H1 (cell line): Measurements from ENCODE around the gene FDPS. TPM values are rescaled to one million over a fixed set of nuclear protein-coding genes. Genes with fewer than 3 reads are reported as not detected.

Experiments used
- BRCA1 ChIP-seq: IDR thresholded peaks from 2 replicates; pipeline ENCODE4 v1.6.1; 2012; ENCODE audit warnings: low read depth, low read length, improper control_type of control experiment
- CHD1 ChIP-seq: IDR thresholded peaks from 2 replicates; pipeline ENCODE4 v1.6.1; 2012; ENCODE audit warnings: low read depth, low read length, improper control_type of control experiment
- EGR1 ChIP-seq: IDR thresholded peaks from 2 replicates; pipeline ENCODE4 v1.6.1; 2011; ENCODE audit warnings: low read depth, low read length, borderline replicate concordance
- GABPA ChIP-seq: IDR thresholded peaks from 2 replicates; pipeline ENCODE4 v1.6.1; 2011; ENCODE audit warnings: mild to moderate bottlenecking, low read length, moderate library complexity, borderline replicate concordance; ENCODE audit not compliant: insufficient read depth
- HDAC2 ChIP-seq, 2 experiments: fragments of 300-600 bp in 1 of 2; sonication (generic) in 1 of 2; IDR thresholded peaks; 2 replicates each; pipeline ENCODE4 v1.6.1; 2011 to 2012; ENCODE audit warnings: low read depth in 2 of 2, low read length in 2 of 2, mild to moderate bottlenecking in 2 of 2, moderate library complexity in 2 of 2, borderline replicate concordance in 1 of 2, inconsistent platforms in 1 of 2
- KDM4A ChIP-seq: IDR thresholded peaks from one replicate; pipeline ENCODE4 v1.7.1; 2012; ENCODE audit warnings: low read depth, mild to moderate bottlenecking, moderate library complexity, low read length, inconsistent platforms; ENCODE audit not compliant: severe bottlenecking
- MAFK ChIP-seq: IDR thresholded peaks from 2 replicates; pipeline ENCODE4 v1.6.1; 2012; ENCODE audit warnings: low read depth, mild to moderate bottlenecking, improper control_type of control experiment, low read length
- SIX5 ChIP-seq: IDR thresholded peaks from 2 replicates; pipeline ENCODE4 v1.6.1; 2011; ENCODE audit warnings: mild to moderate bottlenecking, low read depth, low read length
- SRF ChIP-seq: IDR thresholded peaks from 2 replicates; pipeline ENCODE4 v1.6.1; 2011; ENCODE audit warnings: mild to moderate bottlenecking, low read depth, low read length, moderate library complexity
- TAF1 ChIP-seq: IDR thresholded peaks from 2 replicates; pipeline ENCODE4 v1.6.1; 2011; ENCODE audit warnings: mild to moderate bottlenecking, low read depth, low read length
- TCF12 ChIP-seq: IDR thresholded peaks from 2 replicates; pipeline ENCODE4 v1.6.1; 2011; ENCODE audit warnings: low read depth, mild to moderate bottlenecking, low read length
- polyA plus RNA-seq, 7 experiments: library from polyadenylated mRNA; depleted of rRNA in 3 of 7; stranded (reverse) in 5 of 7; unstranded in 2 of 7; fragments of >200 nt in 5 of 7; fragments of 200-250 nt in 2 of 7; gene quantifications; 1 replicate in 5 of 7; 2 replicates in 1 of 7; 4 replicates in 1 of 7; pipeline versions ENCODE4 v1.2.1 to v1.2.3, GENCODE V29; 2011 to 2013; ENCODE audit warnings: missing spikeins in 2 of 7, mixed read lengths in 2 of 7
- total RNA-seq: library from RNA; stranded (reverse); fragmentation: NEBNext Ultra II Directional; extraction: Animal tissue kit (Norgen Biotek cat#: 25700); gene quantifications from 2 replicates; pipeline ENCODE4 v1.2.1, GENCODE V29; 2021
- TF ChIP-seq, protein P1 (sequence below): fragments of 300-600 bp; sonication (generic); IDR thresholded peaks from 2 replicates; pipeline ENCODE4 v1.7.1; 2012; ENCODE audit warnings: low read length, moderate library complexity, mild to moderate bottlenecking, inconsistent platforms; ENCODE audit not compliant: insufficient replicate concordance

FDPS gene
- total and polyA plus RNA-seq, 2 of the 8 experiments (the other 6 are each of a cell fraction or from before 2014, with no cell fraction given), result 267 to 368 TPM

DNA sequence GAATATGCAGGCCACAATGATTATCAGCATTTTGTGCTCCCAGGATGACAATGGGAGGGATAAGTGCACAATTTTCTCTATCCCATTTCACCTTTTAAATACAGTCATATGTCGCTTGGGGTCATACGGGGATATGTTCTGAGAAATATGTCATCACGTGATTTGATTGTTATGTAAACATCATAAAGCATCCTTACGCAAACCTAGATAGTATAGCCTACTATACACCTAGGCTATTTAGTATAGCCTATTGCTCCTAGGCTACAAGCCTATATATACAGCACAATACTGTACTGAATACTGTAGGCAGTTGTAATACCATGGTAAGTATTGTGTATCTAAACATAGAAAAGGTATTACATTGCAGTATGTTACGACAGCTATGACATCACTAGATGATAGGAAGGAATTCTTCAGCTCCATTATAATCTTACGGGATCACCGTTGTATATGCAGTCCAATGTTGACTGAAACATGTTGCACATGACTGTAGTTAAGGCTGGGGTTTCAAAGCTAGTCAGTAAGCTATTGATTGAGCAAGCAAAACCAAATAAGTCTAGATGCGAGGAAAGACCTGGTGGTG lies 30.9 kb downstream of the FDPS start (continued):
- TF ChIP-seq, protein P1, sequence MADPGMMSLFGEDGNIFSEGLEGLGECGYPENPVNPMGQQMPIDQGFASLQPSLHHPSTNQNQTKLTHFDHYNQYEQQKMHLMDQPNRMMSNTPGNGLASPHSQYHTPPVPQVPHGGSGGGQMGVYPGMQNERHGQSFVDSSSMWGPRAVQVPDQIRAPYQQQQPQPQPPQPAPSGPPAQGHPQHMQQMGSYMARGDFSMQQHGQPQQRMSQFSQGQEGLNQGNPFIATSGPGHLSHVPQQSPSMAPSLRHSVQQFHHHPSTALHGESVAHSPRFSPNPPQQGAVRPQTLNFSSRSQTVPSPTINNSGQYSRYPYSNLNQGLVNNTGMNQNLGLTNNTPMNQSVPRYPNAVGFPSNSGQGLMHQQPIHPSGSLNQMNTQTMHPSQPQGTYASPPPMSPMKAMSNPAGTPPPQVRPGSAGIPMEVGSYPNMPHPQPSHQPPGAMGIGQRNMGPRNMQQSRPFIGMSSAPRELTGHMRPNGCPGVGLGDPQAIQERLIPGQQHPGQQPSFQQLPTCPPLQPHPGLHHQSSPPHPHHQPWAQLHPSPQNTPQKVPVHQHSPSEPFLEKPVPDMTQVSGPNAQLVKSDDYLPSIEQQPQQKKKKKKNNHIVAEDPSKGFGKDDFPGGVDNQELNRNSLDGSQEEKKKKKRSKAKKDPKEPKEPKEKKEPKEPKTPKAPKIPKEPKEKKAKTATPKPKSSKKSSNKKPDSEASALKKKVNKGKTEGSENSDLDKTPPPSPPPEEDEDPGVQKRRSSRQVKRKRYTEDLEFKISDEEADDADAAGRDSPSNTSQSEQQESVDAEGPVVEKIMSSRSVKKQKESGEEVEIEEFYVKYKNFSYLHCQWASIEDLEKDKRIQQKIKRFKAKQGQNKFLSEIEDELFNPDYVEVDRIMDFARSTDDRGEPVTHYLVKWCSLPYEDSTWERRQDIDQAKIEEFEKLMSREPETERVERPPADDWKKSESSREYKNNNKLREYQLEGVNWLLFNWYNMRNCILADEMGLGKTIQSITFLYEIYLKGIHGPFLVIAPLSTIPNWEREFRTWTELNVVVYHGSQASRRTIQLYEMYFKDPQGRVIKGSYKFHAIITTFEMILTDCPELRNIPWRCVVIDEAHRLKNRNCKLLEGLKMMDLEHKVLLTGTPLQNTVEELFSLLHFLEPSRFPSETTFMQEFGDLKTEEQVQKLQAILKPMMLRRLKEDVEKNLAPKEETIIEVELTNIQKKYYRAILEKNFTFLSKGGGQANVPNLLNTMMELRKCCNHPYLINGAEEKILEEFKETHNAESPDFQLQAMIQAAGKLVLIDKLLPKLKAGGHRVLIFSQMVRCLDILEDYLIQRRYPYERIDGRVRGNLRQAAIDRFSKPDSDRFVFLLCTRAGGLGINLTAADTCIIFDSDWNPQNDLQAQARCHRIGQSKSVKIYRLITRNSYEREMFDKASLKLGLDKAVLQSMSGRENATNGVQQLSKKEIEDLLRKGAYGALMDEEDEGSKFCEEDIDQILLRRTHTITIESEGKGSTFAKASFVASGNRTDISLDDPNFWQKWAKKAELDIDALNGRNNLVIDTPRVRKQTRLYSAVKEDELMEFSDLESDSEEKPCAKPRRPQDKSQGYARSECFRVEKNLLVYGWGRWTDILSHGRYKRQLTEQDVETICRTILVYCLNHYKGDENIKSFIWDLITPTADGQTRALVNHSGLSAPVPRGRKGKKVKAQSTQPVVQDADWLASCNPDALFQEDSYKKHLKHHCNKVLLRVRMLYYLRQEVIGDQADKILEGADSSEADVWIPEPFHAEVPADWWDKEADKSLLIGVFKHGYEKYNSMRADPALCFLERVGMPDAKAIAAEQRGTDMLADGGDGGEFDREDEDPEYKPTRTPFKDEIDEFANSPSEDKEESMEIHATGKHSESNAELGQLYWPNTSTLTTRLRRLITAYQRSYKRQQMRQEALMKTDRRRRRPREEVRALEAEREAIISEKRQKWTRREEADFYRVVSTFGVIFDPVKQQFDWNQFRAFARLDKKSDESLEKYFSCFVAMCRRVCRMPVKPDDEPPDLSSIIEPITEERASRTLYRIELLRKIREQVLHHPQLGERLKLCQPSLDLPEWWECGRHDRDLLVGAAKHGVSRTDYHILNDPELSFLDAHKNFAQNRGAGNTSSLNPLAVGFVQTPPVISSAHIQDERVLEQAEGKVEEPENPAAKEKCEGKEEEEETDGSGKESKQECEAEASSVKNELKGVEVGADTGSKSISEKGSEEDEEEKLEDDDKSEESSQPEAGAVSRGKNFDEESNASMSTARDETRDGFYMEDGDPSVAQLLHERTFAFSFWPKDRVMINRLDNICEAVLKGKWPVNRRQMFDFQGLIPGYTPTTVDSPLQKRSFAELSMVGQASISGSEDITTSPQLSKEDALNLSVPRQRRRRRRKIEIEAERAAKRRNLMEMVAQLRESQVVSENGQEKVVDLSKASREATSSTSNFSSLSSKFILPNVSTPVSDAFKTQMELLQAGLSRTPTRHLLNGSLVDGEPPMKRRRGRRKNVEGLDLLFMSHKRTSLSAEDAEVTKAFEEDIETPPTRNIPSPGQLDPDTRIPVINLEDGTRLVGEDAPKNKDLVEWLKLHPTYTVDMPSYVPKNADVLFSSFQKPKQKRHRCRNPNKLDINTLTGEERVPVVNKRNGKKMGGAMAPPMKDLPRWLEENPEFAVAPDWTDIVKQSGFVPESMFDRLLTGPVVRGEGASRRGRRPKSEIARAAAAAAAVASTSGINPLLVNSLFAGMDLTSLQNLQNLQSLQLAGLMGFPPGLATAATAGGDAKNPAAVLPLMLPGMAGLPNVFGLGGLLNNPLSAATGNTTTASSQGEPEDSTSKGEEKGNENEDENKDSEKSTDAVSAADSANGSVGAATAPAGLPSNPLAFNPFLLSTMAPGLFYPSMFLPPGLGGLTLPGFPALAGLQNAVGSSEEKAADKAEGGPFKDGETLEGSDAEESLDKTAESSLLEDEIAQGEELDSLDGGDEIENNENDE, result no peak
- no peak for TF ChIP-seq HDAC2 (IDR thresholded peaks at IDR 0.05; ENCODE audit: borderline replicate concordance in 1 of 2, low read depth in 2 of 2, low read length in 2 of 2)
- no peak for TF ChIP-seq BRCA1
- no peak for TF ChIP-seq TCF12
- TF ChIP-seq SRF, result no peak
- TF ChIP-seq MAFK, result no peak
- no peak for TF ChIP-seq SIX5
- no peak for TF ChIP-seq EGR1
- no peak for TF ChIP-seq GABPA
- no peak for TF ChIP-seq KDM4A
- no peak for TF ChIP-seq CHD1
- TF ChIP-seq TAF1, result no peak
